BLaER1 treated with 17β-estradiol and CSF1 and Interleukin-3, amounts not matched to agents 10 nM and 100 nM (cell line): ENCODE data around the gene LRRC27.

ENCODE experiments used
- H3K27ac ChIP-seq, 11 experiments: shearing (Covaris generic); formaldehyde crosslinking; 2 replicates each; pipeline ENCODE4 v1.8.1; 2022
- H3K27me3 ChIP-seq, 11 experiments: shearing (Covaris generic); formaldehyde crosslinking; 2 replicates each; pipeline ENCODE4 v1.8.1; 2022
- H3K36me3 ChIP-seq, 11 experiments: shearing (Covaris generic); formaldehyde crosslinking; 2 replicates each; pipeline ENCODE4 v1.8.1; 2022
- H3K4me1 ChIP-seq, 10 experiments: shearing (Covaris generic); formaldehyde crosslinking; 2 replicates each; pipeline ENCODE4 v1.8.1; 2022
- H3K4me2 ChIP-seq, 11 experiments: shearing (Covaris generic); formaldehyde crosslinking; 2 replicates each; pipeline ENCODE4 v1.8.1; 2022
- H3K4me3 ChIP-seq, 10 experiments: shearing (Covaris generic); formaldehyde crosslinking; 2 replicates each; pipeline ENCODE4 v1.8.1; 2022
- H3K9ac ChIP-seq, 11 experiments: shearing (Covaris generic); formaldehyde crosslinking; 2 replicates each; pipeline ENCODE4 v1.8.1; 2022
- H3K9me3 ChIP-seq, 11 experiments: shearing (Covaris generic); formaldehyde crosslinking; replicated peaks in 1 of 11; 2 replicates each; pipeline ENCODE4 v1.8.1; 2022
- H4K20me1 ChIP-seq, 11 experiments: shearing (Covaris generic); formaldehyde crosslinking; 2 replicates each; pipeline ENCODE4 v1.8.1; 2022
- Cebpa-rat ChIP-seq, 11 experiments: shearing (Covaris generic); IDR thresholded peaks; 2 replicates each; pipeline ENCODE4 v1.8.1; 2022

The LRRC27 gene

GRCh38 chr10:132342553-132342952 lies 10.6 kb downstream of the LRRC27 start:
- H3K4me1 ChIP-seq: peaks cover 0 to 29% (median 18%) of the 10 kb centered on the region in 10 experiments; a peak in 14 of 20 replicates
- peaks cover 0 to 68% (median 44%) of the 10 kb centered on the region in 11 experiments; a peak in 17 of 22 replicates for H3K36me3 ChIP-seq
- H3K27me3 ChIP-seq: no peaks in the 10 kb centered on the region; a peak in 1 of 22 replicates
- no peak for TF ChIP-seq Cebpa-rat (IDR thresholded peaks at IDR 0.05)
- peaks cover 8 to 20% (median 12%) of the 10 kb centered on the region in 11 experiments for H3K9me3 ChIP-seq
- no peak overlapping the region for H3K9ac ChIP-seq
- no peak overlapping the region for H3K27ac ChIP-seq
- no peak overlapping the region for H3K4me3 ChIP-seq
- H3K4me2 ChIP-seq: no peak overlapping the region
- H4K20me1 ChIP-seq: no peaks in the 10 kb centered on the region; a peak in 1 of 22 replicates

- Histone ChIP-seq H3K4me1 (peaks cover 0 to 29% (median 18%) of the 10 kb centered on the region in 10 experiments; a peak in 14 of 20 replicates), H3K4me3 (no peak overlapping the region), H3K27me3 (no peaks in the 10 kb centered on the region; a peak in 1 of 22 replicates), H3K36me3 (peaks cover 0 to 71% (median 40%) of the 10 kb centered on the region in 11 experiments; a peak in 17 of 22 replicates), H3K9me3 (peaks cover 8 to 20% (median 12%) of the 10 kb centered on the region in 11 experiments), H3K9ac (no peak overlapping the region), H4K20me1 (no peaks in the 10 kb centered on the region; a peak in 1 of 22 replicates), H3K27ac (no peak overlapping the region), H3K4me2 (no peak overlapping the region)
- TF ChIP-seq Cebpa-rat (IDR thresholded peaks at IDR 0.05): no peak
Measured at GRCh38 chr10:132344386-132344785, 12.4 kb downstream of the LRRC27 start.

DNA sequence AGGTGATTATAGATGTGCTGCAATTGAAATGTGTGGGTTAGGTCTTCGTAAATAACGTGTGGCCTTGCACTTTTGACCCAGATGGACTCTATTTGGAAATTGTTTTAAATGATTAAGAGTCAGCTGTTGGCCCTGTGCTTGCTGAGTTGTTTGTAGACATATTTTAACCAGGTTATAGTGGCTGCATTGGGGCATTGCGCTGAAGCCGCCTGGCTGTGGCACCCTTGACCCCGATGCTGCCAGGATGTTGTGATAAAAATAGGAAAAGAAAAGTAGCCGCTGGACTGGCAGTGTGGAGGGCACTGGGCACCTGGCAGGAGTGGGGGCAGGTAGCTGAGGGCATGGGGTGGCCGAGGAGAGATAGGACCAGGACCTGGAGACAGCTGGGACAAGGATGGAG lies 13.4 kb downstream of the LRRC27 start:
- Histone ChIP-seq H3K4me3 (no peak overlapping the region), H3K27ac (no peak overlapping the region), H3K4me1 (peaks cover 0 to 27% (median 17%) of the 10 kb centered on the region in 10 experiments; a peak in 14 of 20 replicates), H3K9ac (no peak overlapping the region), H4K20me1 (peaks cover 0 to 1% (median 0%) of the 10 kb centered on the region in 11 experiments; a peak in 1 of 22 replicates), H3K9me3 (peaks cover 8 to 20% (median 12%) of the 10 kb centered on the region in 11 experiments), H3K4me2 (no peak overlapping the region), H3K27me3 (no peaks in the 10 kb centered on the region; a peak in 1 of 22 replicates), H3K36me3 (peaks cover 0 to 61% (median 37%) of the 10 kb centered on the region in 11 experiments; a peak in 17 of 22 replicates)
- TF ChIP-seq Cebpa-rat (IDR thresholded peaks at IDR 0.05): no peak

DNA sequence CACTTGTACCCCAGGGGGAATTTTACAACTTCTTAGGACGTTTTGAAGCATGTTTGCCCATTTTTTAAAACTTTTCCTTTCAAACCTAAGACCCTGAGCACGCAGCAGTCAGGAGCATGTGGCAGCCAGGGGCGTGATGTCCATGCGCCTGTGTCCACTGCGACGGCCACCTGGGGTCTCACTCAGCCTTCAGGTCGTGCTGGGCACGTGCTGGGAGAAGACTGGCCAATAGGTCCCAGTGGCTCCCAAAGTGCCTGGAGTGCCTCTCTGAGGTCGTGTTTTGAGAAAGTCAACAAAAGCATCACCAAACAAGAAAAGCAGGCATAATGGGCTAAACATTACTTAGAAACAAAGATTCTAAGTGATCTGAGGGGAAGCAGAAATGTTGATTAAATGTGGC lies 14.8 kb downstream of the LRRC27 start:
- Histone ChIP-seq H3K36me3 (peaks cover 0 to 56% (median 37%) of the 10 kb centered on the region in 11 experiments; a peak in 17 of 22 replicates), H3K27ac (no peak overlapping the region), H3K4me1 (peaks cover 0 to 12% (median 5%) of the 10 kb centered on the region in 10 experiments; a peak in 14 of 20 replicates), H3K9ac (no peak overlapping the region), H3K9me3 (peaks cover 7 to 20% (median 11%) of the 10 kb centered on the region in 11 experiments), H3K4me2 (no peak overlapping the region), H3K4me3 (no peak overlapping the region), H3K27me3 (no peaks in the 10 kb centered on the region), H4K20me1 (peaks cover 0 to 16% (median 0%) of the 10 kb centered on the region in 11 experiments; a peak in 4 of 22 replicates)
- TF ChIP-seq Cebpa-rat (IDR thresholded peaks at IDR 0.05): no peak

- H3K4me1 ChIP-seq: peaks cover 0 to 11% (median 4%) of the 10 kb centered on the region in 10 experiments; a peak in 7 of 20 replicates
- no peak overlapping the region for H3K4me2 ChIP-seq
- peaks cover 0 to 17% (median 0%) of the 10 kb centered on the region in 11 experiments; a peak in 4 of 22 replicates for H4K20me1 ChIP-seq
- H3K36me3 ChIP-seq: peaks cover 0 to 52% (median 32%) of the 10 kb centered on the region in 11 experiments; a peak in 17 of 22 replicates
- H3K27ac ChIP-seq: no peak overlapping the region
- peaks cover 3 to 16% (median 8%) of the 10 kb centered on the region in 11 experiments for H3K9me3 ChIP-seq
- H3K27me3 ChIP-seq: no peaks in the 10 kb centered on the region
- no peak for TF ChIP-seq Cebpa-rat (IDR thresholded peaks at IDR 0.05)
- H3K4me3 ChIP-seq: no peak overlapping the region
- no peak overlapping the region for H3K9ac ChIP-seq
Measured at GRCh38 chr10:132347211-132347930, 15.4 kb downstream of the LRRC27 start.

GRCh38 chr10:132347931-132348267 lies 15.9 kb downstream of the LRRC27 start:
- peaks cover 0 to 11% (median 3%) of the 10 kb centered on the region in 11 experiments; a peak in 12 of 22 replicates for H3K9me3 ChIP-seq
- no peaks in the 10 kb centered on the region for H3K27me3 ChIP-seq
- no peak overlapping the region for H3K4me2 ChIP-seq
- TF ChIP-seq Cebpa-rat (IDR thresholded peaks at IDR 0.05): no peak
- H3K9ac ChIP-seq: no peak overlapping the region
- H4K20me1 ChIP-seq: peaks cover 0 to 19% (median 0%) of the 10 kb centered on the region in 11 experiments; a peak in 6 of 22 replicates
- peaks cover 0 to 11% (median 4%) of the 10 kb centered on the region in 10 experiments; a peak in 7 of 20 replicates for H3K4me1 ChIP-seq
- H3K27ac ChIP-seq: no peak overlapping the region
- H3K4me3 ChIP-seq: no peak overlapping the region
- H3K36me3 ChIP-seq: peaks cover 0 to 47% (median 27%) of the 10 kb centered on the region in 11 experiments; a peak in 17 of 22 replicates

GRCh38 chr10:132349766-132350165 lies 17.8 kb downstream of the LRRC27 start:
- peaks cover 0 to 20% (median 4%) of the 10 kb centered on the region in 10 experiments; a peak in 9 of 20 replicates for H3K4me1 ChIP-seq
- peaks cover 0 to 28% (median 11%) of the 10 kb centered on the region in 11 experiments; a peak in 13 of 22 replicates for H3K36me3 ChIP-seq
- no peak for TF ChIP-seq Cebpa-rat (IDR thresholded peaks at IDR 0.05)
- no peaks in the 10 kb centered on the region for H3K27me3 ChIP-seq
- no peak overlapping the region for H3K4me3 ChIP-seq
- no peaks in the 10 kb centered on the region for H3K9me3 ChIP-seq
- H3K27ac ChIP-seq: no peak overlapping the region
- no peak overlapping the region for H3K4me2 ChIP-seq
- peaks cover 0 to 30% (median 0%) of the 10 kb centered on the region in 11 experiments; a peak in 6 of 22 replicates for H4K20me1 ChIP-seq
- no peak overlapping the region for H3K9ac ChIP-seq

DNA sequence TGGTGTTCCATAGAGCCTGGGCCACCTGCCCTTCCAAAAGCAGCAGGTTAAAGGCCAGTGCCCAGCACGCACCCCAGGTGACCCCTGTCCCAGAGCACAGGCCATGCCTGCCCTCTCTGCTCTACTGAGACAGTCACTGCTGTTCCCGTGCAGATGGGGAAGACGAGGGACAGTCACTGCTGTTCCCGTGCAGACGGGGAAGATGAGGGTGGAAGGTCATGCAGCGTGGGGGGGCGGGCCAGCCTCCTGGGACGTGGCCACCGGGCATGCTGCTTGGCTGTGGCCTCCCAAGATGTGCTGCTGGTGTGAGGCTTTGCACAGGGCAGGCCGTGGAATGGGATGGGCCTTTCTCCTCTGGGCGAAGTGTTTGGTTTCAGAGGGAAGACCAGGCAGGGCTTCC lies 18.4 kb downstream of the LRRC27 start:
- H3K4me3 ChIP-seq: no peak overlapping the region

DNA sequence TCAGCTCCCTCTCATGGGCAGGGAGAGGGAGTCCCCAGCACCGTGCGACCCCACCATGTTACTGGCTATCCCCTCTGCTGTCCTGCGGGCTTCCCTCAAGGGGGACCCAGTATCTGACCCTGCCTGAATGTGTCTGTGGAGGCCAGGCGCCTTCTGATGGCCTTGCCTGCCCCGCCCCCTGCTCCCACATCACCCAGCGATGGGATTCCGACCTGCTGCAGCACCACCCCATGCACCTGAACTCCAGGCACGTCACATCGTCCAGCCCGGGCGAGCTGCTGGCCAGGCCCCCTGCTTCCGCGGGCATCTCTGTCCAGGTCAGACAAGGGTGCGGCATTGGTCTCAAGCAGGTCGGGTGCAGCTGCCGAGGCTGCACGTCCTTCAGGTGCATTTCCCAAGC lies 19.0 kb downstream of the LRRC27 start:
- TF ChIP-seq Cebpa-rat (IDR thresholded peaks at IDR 0.05): no peak
- Histone ChIP-seq H3K4me2 (no peak overlapping the region), H3K27ac (no peak overlapping the region), H3K4me3 (no peak overlapping the region), H3K9me3 (no peaks in the 10 kb centered on the region), H3K9ac (no peak overlapping the region), H3K27me3 (no peaks in the 10 kb centered on the region), H3K4me1 (peaks cover under 1 to 27% (median 11%) of the 10 kb centered on the region in 10 experiments; a peak in 14 of 20 replicates), H4K20me1 (peaks cover 0 to 30% (median 0%) of the 10 kb centered on the region in 11 experiments; a peak in 7 of 22 replicates), H3K36me3 (peaks cover 0 to 17% (median 0%) of the 10 kb centered on the region in 11 experiments; a peak in 7 of 22 replicates)

More for the DNA sequence above, 18.4 kb downstream of the LRRC27 start:
- Histone ChIP-seq H3K27ac (no peak overlapping the region), H3K9ac (no peak overlapping the region), H4K20me1 (peaks cover 0 to 30% (median 0%) of the 10 kb centered on the region in 11 experiments; a peak in 7 of 22 replicates), H3K36me3 (peaks cover 0 to 22% (median 5%) of the 10 kb centered on the region in 11 experiments; a peak in 8 of 22 replicates), H3K4me2 (no peak overlapping the region), H3K4me1 (peaks cover 2 to 26% (median 7%) of the 10 kb centered on the region in 10 experiments; a peak in 14 of 20 replicates), H3K9me3 (no peaks in the 10 kb centered on the region), H3K27me3 (no peaks in the 10 kb centered on the region)
- TF ChIP-seq Cebpa-rat (IDR thresholded peaks at IDR 0.05): no peak
